ENCODE measurements around the gene FGF3.
"Not testable (repeated sequence)": the region's sequence is repeated elsewhere in the genome, so short reads cannot be mapped to it uniquely, and the experiment has no call there.

The FGF3 gene

GRCh38 chr11:69778373-69778772, 40.8 kb downstream of the FGF3 start:
- Mint-ChIP-seq H3K27me3 (peaks cover 15% of the 10 kb centered on the region), H3K9me3 (no peaks in the 10 kb centered on the region), H3K4me1 (no peaks in the 10 kb centered on the region), H3K4me3 (no peak overlapping the region), H3K36me3 (no peaks in the 10 kb centered on the region), H3K27ac (no peak overlapping the region)

GRCh38 chr11:69775163-69775755, 44.0 kb downstream of the FGF3 start, which contains the start of gene FGF4:
FGF4 (minus strand) TSS chr11:69775341; CDS start chr11:69775084, 257 bp downstream.
- no peaks in the 10 kb centered on the region for H3K4me1 Mint-ChIP-seq

DNA sequence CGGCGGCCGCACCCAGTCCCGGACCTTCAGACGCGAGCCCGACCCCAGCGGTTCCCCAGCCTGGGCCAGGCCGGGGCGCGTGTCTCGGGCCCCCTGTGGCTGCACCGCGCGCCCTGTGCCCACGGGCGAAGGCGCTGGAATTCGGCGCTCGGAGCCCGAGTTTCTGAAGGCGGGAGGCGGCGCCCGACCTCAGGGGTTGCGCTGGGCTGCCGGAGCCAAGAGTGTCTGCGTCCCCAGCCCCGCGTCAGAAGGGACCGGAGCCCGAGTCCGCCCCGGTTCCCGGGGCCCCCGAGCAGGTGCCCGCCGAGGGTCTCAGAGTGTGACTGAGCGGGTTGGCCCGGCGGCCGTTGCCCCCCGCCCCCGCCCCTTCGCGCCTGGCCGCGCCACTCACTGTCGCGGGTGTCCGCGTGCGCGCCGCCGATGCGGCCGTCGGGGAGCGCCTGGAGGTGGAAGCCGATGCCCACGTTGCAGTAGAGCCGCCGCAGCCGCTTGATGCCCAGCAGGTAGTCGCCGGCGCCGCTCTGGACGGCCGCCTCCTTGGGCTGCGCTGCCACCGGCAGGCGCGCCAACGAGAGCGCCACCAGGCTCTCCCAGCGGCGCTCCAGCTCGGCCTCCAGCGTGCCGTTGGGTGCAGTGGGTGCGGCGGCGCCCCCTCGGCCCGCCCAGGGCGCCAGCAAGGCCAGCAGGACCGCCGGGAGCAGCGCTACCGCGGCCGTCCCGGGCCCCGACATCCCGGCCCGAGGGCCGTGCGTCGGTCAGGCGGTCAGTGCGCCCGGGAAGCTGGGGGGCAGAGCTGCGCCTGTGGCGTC, 44.7 kb downstream of the FGF3 start:
- no peak overlapping the region for H3K4me3 Mint-ChIP-seq
- H3K4me1 Mint-ChIP-seq, result no peaks in the 10 kb centered on the region
- no peaks in the 10 kb centered on the region for H3K36me3 Mint-ChIP-seq
- H3K9me3 Mint-ChIP-seq, result no peaks in the 10 kb centered on the region
- peaks cover 28% of the 10 kb centered on the region for H3K27me3 Mint-ChIP-seq
- H3K27ac Mint-ChIP-seq, result no peak overlapping the region

More at GRCh38 chr11:69775163-69775755, 44.0 kb downstream of the FGF3 start, which contains the start of gene FGF4:
- no peak within 1 kb of the TSS for H3K27ac Mint-ChIP-seq
- no peaks in the 10 kb centered on the region for H3K36me3 Mint-ChIP-seq
- no peak within 1 kb of the TSS for H3K4me3 Mint-ChIP-seq
- H3K9me3 Mint-ChIP-seq, result no peaks in the 10 kb centered on the region
- H3K27me3 Mint-ChIP-seq, result peaks cover 26% of the 10 kb centered on the region

GRCh38 chr11:69773626-69774353, 45.4 kb downstream of the FGF3 start:
- H3K4me1 Mint-ChIP-seq, result no peaks in the 10 kb centered on the region
- no peak overlapping the region for H3K4me3 Mint-ChIP-seq
- no peak overlapping the region for H3K27ac Mint-ChIP-seq
- H3K27me3 Mint-ChIP-seq, result peaks cover 30% of the 10 kb centered on the region
- no peaks in the 10 kb centered on the region for H3K9me3 Mint-ChIP-seq
- no peaks in the 10 kb centered on the region for H3K36me3 Mint-ChIP-seq

DNA sequence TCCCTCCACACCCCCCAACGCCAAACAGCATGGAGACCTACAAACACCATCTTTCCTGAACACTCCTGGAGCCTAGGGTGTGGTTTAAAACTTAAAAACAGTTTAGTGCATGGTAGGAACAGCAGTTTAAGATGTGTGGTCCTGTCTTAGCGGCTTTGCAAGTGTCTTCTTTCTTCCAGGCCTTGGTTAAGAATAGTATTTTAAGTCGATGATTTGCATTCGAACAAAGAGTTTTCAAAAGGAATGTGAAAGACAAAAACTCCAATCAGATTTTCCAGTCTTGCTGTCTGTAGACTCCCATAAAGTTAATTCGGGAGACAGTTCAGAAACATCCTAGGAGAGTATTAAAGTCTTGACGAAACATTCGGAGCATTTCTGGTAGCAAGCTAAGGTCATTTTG, 47.8 kb downstream of the FGF3 start:
- Mint-ChIP-seq H3K27ac (no peak overlapping the region), H3K4me3 (no peak overlapping the region), H3K4me1 (no peaks in the 10 kb centered on the region), H3K36me3 (no peaks in the 10 kb centered on the region), H3K27me3 (peaks cover 22% of the 10 kb centered on the region), H3K9me3 (no peaks in the 10 kb centered on the region)

- H3K27ac Mint-ChIP-seq, result no peak overlapping the region
- peaks cover 19% of the 10 kb centered on the region for H3K27me3 Mint-ChIP-seq
- H3K4me1 Mint-ChIP-seq, result no peaks in the 10 kb centered on the region
- H3K36me3 Mint-ChIP-seq, result no peaks in the 10 kb centered on the region
- H3K9me3 Mint-ChIP-seq, result no peaks in the 10 kb centered on the region
- H3K4me3 Mint-ChIP-seq, result no peak overlapping the region
These were observed 48.7 kb downstream of the FGF3 start for GRCh38 chr11:69770540-69770939.

DNA sequence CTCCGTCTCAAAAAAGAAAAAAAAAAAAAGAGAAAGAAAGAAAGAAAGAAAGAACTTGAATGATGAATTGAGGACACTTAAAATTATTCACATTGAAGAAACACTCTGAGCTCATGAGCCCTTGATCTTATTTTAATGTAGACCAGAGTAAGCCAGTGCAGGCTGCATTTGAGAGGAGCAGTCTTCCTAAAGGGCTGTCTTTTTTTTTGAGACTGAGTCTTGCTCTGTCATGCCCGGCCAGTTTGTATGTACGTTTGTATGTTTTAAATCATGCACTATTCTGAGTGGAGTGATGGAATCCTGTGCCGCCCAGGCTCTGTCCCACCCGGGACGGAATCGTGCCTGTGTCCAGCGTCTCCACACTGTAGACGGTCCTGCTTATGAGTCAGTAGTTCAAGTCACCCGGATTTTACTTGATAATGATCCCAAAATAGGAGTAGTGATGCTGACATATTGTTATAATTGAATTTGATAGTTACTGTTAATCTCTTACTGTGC, 53.7 kb downstream of the FGF3 start:
- no peak overlapping the region for H3K4me3 Mint-ChIP-seq
- no peaks in the 10 kb centered on the region for H3K4me1 Mint-ChIP-seq
- H3K27ac Mint-ChIP-seq, result no peak overlapping the region
- no peaks in the 10 kb centered on the region for H3K36me3 Mint-ChIP-seq
- H3K9me3 Mint-ChIP-seq, result no peaks in the 10 kb centered on the region
- peaks cover 14% of the 10 kb centered on the region for H3K27me3 Mint-ChIP-seq

- H3K27ac Mint-ChIP-seq, H3K9me3 Mint-ChIP-seq, H3K4me1 Mint-ChIP-seq, H3K36me3 Mint-ChIP-seq, H3K4me3 Mint-ChIP-seq: not testable (repeated sequence)
- peaks cover 13% of the 10 kb centered on the region for H3K27me3 Mint-ChIP-seq
These were observed 54.3 kb downstream of the FGF3 start for GRCh38 chr11:69764918-69765317.

DNA sequence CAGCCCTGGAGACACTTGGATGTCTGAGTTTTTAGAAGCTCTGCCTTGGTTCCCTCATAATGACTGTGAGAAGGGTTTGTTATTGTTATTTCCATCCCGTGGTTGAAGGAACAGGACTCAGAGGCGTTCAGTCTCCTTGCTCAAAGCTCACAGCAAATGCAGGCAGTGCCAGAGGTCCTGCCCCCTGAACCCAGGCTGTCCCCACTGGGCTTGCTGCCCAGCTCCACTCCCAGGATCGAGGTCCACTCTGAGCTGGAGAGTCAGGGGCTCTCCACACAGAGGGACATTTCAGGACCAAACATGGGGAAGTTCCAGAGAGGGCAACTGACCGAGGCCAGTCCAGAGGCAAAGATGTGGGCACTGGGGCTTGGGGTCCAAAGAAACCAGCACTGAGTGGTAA, 58.9 kb downstream of the FGF3 start:
- H3K4me1 Mint-ChIP-seq, result no peaks in the 10 kb centered on the region
- H3K4me3 Mint-ChIP-seq, result no peak overlapping the region
- H3K36me3 Mint-ChIP-seq, result peaks cover 1% of the 10 kb centered on the region
- peaks cover 13% of the 10 kb centered on the region for H3K27me3 Mint-ChIP-seq
- no peaks in the 10 kb centered on the region for H3K9me3 Mint-ChIP-seq
- no peak overlapping the region for H3K27ac Mint-ChIP-seq

Measured in activated naive CD4-positive, alpha-beta T cell treated with anti-CD3 and anti-CD28 coated beads, Interleukin-2, amount 50 U/mL, for 24 hours (primary cell).